ENCODE results near the gene AP4S1.
"Not testable (repeated sequence)": the region's sequence is repeated elsewhere in the genome, so short reads cannot be mapped to it uniquely, and the experiment has no call there.

Gene AP4S1

DNA sequence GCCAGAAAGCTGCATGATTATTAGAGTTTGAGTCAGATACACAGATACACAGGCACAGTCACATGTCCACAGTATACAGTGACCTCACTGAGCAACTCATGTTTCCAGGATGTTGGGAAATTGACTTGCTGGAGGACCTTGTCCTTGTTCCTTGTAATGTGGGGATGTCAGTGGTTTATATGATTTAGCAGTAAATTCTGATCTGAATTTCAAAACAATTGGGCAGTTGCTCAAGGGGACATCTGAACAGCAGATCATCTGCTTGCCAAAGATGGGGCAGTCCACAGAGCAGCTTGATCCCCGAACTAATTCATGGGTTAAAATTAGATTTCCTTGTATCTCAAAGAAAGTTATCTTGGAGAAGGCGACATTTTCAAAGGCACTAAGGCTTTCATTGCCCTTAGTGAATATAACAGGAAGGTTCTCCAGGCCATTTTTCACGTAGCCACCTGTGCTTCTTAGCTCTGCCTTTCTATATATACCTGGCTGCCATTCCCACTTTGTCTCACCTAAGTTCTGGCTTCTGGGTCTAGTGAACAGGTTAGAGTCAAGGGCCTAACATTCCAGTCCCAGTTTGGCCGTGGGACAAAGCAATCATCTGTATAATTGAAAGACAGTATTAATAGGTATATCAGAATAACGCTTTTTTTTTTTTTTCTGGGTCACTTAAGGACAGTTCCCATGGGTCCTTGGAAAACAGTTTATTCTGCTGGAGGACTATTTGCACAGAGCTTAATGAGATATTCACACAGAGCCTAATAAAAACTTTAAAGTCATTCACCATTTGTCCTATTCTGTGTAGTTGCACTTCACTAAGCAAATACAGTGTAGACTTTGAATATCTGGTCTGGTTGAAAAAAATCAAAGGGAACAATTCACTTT is 65.7 kb downstream of the AP4S1 start:
- no peak for DNase-seq
- Histone ChIP-seq H3K79me2 (ENCODE audit: insufficient read depth, low read length) (no peaks in the 10 kb centered on the region), H4K20me1 (ENCODE audit: insufficient read depth, low read length) (no peaks in the 10 kb centered on the region), H3K27ac (ENCODE audit: low read length) (no peak overlapping the region), H3K9ac (ENCODE audit: low read depth, low read length) (no peak overlapping the region), H3K9me3 (ENCODE audit: insufficient read depth, low read length, severe bottlenecking) (no peaks in the 10 kb centered on the region), H3K4me2 (ENCODE audit: insufficient read depth, low read length) (no peak overlapping the region), H3K27me3 (ENCODE audit: insufficient read depth, low read length, poor library complexity) (no peaks in the 10 kb centered on the region), H2AFZ (ENCODE audit: low read depth, low read length) (no peak overlapping the region), H3K4me1 (ENCODE audit: insufficient read depth, low read length) (no peaks in the 10 kb centered on the region), H3K4me3 (ENCODE audit: low read depth in 1 of 2, low read length in 2 of 2) (no peak overlapping the region), H3K36me3 (ENCODE audit: insufficient read depth, low read length) (no peaks in the 10 kb centered on the region)
- TF ChIP-seq, protein P1, sequence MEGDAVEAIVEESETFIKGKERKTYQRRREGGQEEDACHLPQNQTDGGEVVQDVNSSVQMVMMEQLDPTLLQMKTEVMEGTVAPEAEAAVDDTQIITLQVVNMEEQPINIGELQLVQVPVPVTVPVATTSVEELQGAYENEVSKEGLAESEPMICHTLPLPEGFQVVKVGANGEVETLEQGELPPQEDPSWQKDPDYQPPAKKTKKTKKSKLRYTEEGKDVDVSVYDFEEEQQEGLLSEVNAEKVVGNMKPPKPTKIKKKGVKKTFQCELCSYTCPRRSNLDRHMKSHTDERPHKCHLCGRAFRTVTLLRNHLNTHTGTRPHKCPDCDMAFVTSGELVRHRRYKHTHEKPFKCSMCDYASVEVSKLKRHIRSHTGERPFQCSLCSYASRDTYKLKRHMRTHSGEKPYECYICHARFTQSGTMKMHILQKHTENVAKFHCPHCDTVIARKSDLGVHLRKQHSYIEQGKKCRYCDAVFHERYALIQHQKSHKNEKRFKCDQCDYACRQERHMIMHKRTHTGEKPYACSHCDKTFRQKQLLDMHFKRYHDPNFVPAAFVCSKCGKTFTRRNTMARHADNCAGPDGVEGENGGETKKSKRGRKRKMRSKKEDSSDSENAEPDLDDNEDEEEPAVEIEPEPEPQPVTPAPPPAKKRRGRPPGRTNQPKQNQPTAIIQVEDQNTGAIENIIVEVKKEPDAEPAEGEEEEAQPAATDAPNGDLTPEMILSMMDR (IDR thresholded peaks at IDR 0.05; ENCODE audit: borderline replicate concordance, extremely low read depth, low read length, poor library complexity, severe bottlenecking) = no peak
- TF ChIP-seq EZH2 (IDR thresholded peaks at IDR 0.05; ENCODE audit: borderline replicate concordance, low read depth, low read length, severe bottlenecking) = no peak
- no peak for ATAC-seq (ENCODE audit: insufficient read depth, low read depth)

- no peak overlapping the region for H3K4me3 ChIP-seq (ENCODE audit: low read depth in 1 of 2, low read length in 2 of 2)
- no peaks in the 10 kb centered on the region for H3K9me3 ChIP-seq (ENCODE audit: insufficient read depth, low read length, severe bottlenecking)
- ATAC-seq (ENCODE audit: insufficient read depth, low read depth) (no peak), DNase-seq (no peak)
- no peaks in the 10 kb centered on the region for H3K27me3 ChIP-seq (ENCODE audit: insufficient read depth, low read length, poor library complexity)
- no peak overlapping the region for H3K9ac ChIP-seq (ENCODE audit: low read depth, low read length)
- no peaks in the 10 kb centered on the region for H3K4me1 ChIP-seq (ENCODE audit: insufficient read depth, low read length)
- H3K4me2 ChIP-seq (ENCODE audit: insufficient read depth, low read length) = no peak overlapping the region
- no peak for TF ChIP-seq EZH2 (IDR thresholded peaks at IDR 0.05; ENCODE audit: borderline replicate concordance, low read depth, low read length, severe bottlenecking)
- TF ChIP-seq, protein P1 (IDR thresholded peaks at IDR 0.05; ENCODE audit: borderline replicate concordance, extremely low read depth, low read length, poor library complexity, severe bottlenecking) = no peak
- no peak overlapping the region for H2AFZ ChIP-seq (ENCODE audit: low read depth, low read length)
- H4K20me1 ChIP-seq (ENCODE audit: insufficient read depth, low read length) = no peaks in the 10 kb centered on the region; the same call in 1 of the 2 replicates
- peaks cover 5% of the 10 kb centered on the region; the same call in 1 of the 2 replicates for H3K36me3 ChIP-seq (ENCODE audit: insufficient read depth, low read length)
- no peak overlapping the region for H3K27ac ChIP-seq (ENCODE audit: low read length)
- no peaks in the 10 kb centered on the region for H3K79me2 ChIP-seq (ENCODE audit: insufficient read depth, low read length)
These were observed 66.8 kb downstream of the AP4S1 start for GRCh38 chr14:31092160-31092708.

GRCh38 chr14:31093884-31094839 is 68.7 kb downstream of the AP4S1 start:
- DNase-seq; H4K20me1 ChIP-seq (ENCODE audit: insufficient read depth, low read length); H2AFZ ChIP-seq (ENCODE audit: low read depth, low read length); H3K27ac ChIP-seq (ENCODE audit: low read length); ATAC-seq (ENCODE audit: insufficient read depth, low read depth); H3K4me2 ChIP-seq (ENCODE audit: insufficient read depth, low read length); H3K9me3 ChIP-seq (ENCODE audit: insufficient read depth, low read length, severe bottlenecking); H3K4me3 ChIP-seq (ENCODE audit: low read depth in 1 of 2, low read length in 2 of 2); H3K4me1 ChIP-seq (ENCODE audit: insufficient read depth, low read length); H3K27me3 ChIP-seq (ENCODE audit: insufficient read depth, low read length, poor library complexity); H3K79me2 ChIP-seq (ENCODE audit: insufficient read depth, low read length); H3K9ac ChIP-seq (ENCODE audit: low read depth, low read length): not testable (repeated sequence)
- H3K36me3 ChIP-seq (ENCODE audit: insufficient read depth, low read length) = peaks cover 21% of the 10 kb centered on the region; the same call in 1 of the 2 replicates

- H3K9ac ChIP-seq (ENCODE audit: low read depth, low read length); H4K20me1 ChIP-seq (ENCODE audit: insufficient read depth, low read length); H3K4me2 ChIP-seq (ENCODE audit: insufficient read depth, low read length); H3K4me1 ChIP-seq (ENCODE audit: insufficient read depth, low read length); ATAC-seq (ENCODE audit: insufficient read depth, low read depth); H3K79me2 ChIP-seq (ENCODE audit: insufficient read depth, low read length); H3K27me3 ChIP-seq (ENCODE audit: insufficient read depth, low read length, poor library complexity); H3K4me3 ChIP-seq (ENCODE audit: low read depth in 1 of 2, low read length in 2 of 2); DNase-seq; H2AFZ ChIP-seq (ENCODE audit: low read depth, low read length); H3K27ac ChIP-seq (ENCODE audit: low read length); H3K9me3 ChIP-seq (ENCODE audit: insufficient read depth, low read length, severe bottlenecking): not testable (repeated sequence)
- peaks cover 35% of the 10 kb centered on the region for H3K36me3 ChIP-seq (ENCODE audit: insufficient read depth, low read length)
These were observed 70.4 kb downstream of the AP4S1 start for GRCh38 chr14:31095817-31096216.
